Measurements from ENCODE around the gene ENTPD3.

Gene ENTPD3

DNA sequence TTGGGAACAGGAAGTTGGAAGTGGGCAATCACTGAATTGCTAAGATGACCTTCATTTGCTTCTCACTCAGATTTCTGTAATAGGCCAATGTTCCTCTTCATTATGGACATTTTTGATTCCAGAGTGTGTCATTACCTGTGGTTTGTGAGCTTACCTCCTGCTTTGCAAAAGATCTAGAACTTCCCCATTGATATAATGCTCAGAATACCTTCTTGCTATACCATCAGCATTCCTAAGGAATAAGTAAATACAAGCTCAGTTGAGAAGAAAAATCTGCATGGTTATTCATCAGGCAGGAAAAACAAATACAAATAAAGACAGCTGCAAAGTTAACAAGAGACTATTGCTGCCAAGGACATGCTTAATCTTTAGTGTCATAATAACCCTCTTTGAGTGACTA is 64.6 kb downstream of the ENTPD3 start:
- Histone ChIP-seq H3K4me3 (ENCODE audit: low read depth, low read length) (no peak overlapping the region), H3K36me3 (no peaks in the 10 kb centered on the region), H3K9me3 (ENCODE audit: severe bottlenecking) (no peaks in the 10 kb centered on the region), H3K27ac (no peak overlapping the region), H3K27me3 (ENCODE audit: insufficient read depth, low read depth, severe bottlenecking) (no peaks in the 10 kb centered on the region)
- no peak for DNase-seq
- TF ChIP-seq, protein P1, sequence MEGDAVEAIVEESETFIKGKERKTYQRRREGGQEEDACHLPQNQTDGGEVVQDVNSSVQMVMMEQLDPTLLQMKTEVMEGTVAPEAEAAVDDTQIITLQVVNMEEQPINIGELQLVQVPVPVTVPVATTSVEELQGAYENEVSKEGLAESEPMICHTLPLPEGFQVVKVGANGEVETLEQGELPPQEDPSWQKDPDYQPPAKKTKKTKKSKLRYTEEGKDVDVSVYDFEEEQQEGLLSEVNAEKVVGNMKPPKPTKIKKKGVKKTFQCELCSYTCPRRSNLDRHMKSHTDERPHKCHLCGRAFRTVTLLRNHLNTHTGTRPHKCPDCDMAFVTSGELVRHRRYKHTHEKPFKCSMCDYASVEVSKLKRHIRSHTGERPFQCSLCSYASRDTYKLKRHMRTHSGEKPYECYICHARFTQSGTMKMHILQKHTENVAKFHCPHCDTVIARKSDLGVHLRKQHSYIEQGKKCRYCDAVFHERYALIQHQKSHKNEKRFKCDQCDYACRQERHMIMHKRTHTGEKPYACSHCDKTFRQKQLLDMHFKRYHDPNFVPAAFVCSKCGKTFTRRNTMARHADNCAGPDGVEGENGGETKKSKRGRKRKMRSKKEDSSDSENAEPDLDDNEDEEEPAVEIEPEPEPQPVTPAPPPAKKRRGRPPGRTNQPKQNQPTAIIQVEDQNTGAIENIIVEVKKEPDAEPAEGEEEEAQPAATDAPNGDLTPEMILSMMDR (IDR thresholded peaks at IDR 0.05; ENCODE audit: low read depth, low read length), result no peak

DNA sequence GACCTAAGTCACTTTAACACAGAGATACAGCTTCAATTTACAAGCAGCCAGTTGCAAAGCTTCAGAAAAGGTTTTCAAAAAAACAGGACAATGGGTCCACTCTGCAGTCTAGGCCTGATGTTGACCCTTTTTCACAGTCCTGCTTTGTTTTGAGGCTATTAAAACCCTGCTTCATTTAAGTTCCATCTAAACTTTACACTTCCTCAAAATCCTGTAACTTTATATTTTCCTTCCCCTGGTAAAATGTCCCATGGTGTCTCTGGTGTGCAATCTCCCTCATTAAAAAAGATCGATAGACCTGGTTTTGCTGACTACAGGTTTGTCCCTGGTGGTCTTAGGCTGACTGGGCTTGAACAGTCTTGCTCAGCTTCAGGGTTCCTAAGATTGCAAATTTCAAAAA is 65.1 kb downstream of the ENTPD3 start:
- H3K27ac ChIP-seq, result no peak overlapping the region
- no peak for DNase-seq
- no peaks in the 10 kb centered on the region; the same call in 1 of the 2 replicates for H3K36me3 ChIP-seq

DNA sequence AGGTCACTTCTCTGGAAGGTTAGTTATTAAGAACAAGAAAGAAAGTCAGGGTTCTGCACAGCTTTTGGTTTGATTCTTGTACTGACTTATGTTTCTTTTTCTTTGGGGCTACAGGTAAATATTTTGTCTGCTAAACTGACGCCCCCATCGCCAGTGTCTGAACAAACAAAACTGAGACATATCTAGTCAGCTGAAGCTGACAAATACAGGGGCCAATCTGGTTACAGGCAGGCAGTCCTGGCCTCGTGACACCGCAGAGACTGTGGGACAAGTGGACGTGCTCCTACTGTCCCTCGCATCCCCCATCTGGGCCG is 65.5 kb downstream of the ENTPD3 start:
- no peaks in the 10 kb centered on the region for H3K9me3 ChIP-seq (ENCODE audit: severe bottlenecking)
- no peak for DNase-seq
- no peaks in the 10 kb centered on the region for H3K27me3 ChIP-seq (ENCODE audit: insufficient read depth, low read depth, severe bottlenecking)
- peak overlapping the region; percentile 79 for H3K4me3 ChIP-seq (ENCODE audit: low read depth, low read length)
- TF ChIP-seq, protein P1 (IDR thresholded peaks at IDR 0.05; ENCODE audit: low read depth, low read length), result no peak
- H3K27ac ChIP-seq, result peak overlapping the region; percentile 76
- peaks cover 4% of the 10 kb centered on the region for H3K36me3 ChIP-seq

More for the DNA sequence above, 65.1 kb downstream of the ENTPD3 start:
- TF ChIP-seq, protein P1 (IDR thresholded peaks at IDR 0.05; ENCODE audit: low read depth, low read length), result no peak
- peak overlapping the region; percentile 79 for H3K4me3 ChIP-seq (ENCODE audit: low read depth, low read length)
- no peaks in the 10 kb centered on the region for H3K27me3 ChIP-seq (ENCODE audit: insufficient read depth, low read depth, severe bottlenecking)
- no peaks in the 10 kb centered on the region for H3K9me3 ChIP-seq (ENCODE audit: severe bottlenecking)

DNA sequence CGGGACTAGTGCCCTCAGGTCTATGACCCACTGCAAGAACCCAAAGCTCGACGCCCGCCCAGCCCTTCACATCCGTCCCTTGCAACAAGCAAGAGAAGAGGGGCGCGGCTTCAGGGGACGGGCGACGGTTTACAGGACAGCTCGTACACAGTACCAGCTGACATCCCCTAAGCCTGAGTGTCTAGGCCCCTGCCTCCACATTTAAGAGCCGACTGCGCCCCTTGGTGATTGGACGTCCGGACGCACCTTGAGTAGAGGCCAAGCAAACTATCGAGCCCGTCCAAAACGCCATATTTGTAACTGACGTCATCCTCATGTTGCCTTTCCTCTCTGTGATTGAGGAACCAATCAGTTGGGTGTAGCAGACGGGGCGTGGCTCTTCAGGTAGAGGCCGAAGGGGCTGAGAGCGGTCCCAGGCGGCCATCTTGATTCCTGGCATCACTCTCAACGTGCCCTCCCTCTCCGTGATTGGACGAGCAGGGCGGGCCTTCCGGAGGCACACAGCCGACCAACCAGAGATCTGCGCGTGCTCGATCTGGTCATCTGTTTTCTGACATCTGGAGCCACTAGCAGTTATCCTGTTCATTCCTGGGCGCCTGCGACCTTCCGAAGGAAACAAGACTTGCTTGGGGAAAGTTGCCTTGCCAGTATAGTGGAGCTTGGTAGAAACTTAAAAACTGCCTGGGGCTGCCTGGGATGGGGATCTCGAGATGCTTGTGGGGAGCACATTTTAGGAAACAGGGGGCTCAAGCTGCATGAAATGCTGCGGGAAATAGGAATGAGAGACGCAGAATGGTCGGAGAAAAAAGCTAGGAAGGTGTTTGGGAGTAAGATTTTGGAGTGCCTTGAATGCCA is 66.1 kb downstream of the ENTPD3 start:
- TF ChIP-seq, protein P1 (IDR thresholded peaks at IDR 0.05; ENCODE audit: low read depth, low read length), result no peak
- H3K9me3 ChIP-seq (ENCODE audit: severe bottlenecking), result no peaks in the 10 kb centered on the region
- H3K36me3 ChIP-seq, result peaks cover 10% of the 10 kb centered on the region
- H3K4me3 ChIP-seq (ENCODE audit: low read depth, low read length), result peak overlapping the region; percentile 79
- DNase-seq, result peak; percentile 98
- peak overlapping the region; percentile 76 for H3K27ac ChIP-seq
- no peaks in the 10 kb centered on the region for H3K27me3 ChIP-seq (ENCODE audit: insufficient read depth, low read depth, severe bottlenecking)

DNA sequence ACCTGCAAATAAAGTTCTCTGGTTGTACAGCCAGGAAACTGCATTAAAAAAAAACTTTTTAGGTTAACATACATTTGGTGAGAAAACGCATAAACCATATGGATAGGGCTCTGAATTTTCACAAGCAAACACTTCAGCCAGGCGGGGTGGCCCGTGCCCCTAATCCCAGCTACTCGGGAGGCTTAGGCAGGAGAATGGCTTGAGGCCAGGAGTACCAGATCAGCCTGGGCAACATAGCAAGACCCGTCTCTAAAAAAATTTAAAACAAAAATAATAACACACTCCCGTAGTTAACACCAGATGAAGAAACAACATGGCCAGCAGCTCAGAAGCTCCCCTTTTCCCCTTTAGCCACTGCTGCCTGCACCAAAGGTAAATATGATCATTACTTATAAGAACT is 66.9 kb downstream of the ENTPD3 start:
- Histone ChIP-seq H3K27ac (peak overlapping the region; percentile 74), H3K9me3 (ENCODE audit: severe bottlenecking) (no peaks in the 10 kb centered on the region), H3K4me3 (ENCODE audit: low read depth, low read length) (peak overlapping the region; percentile 79), H3K36me3 (peaks cover 18% of the 10 kb centered on the region), H3K27me3 (ENCODE audit: insufficient read depth, low read depth, severe bottlenecking) (no peaks in the 10 kb centered on the region)
- DNase-seq, result no peak
- TF ChIP-seq, protein P1 (IDR thresholded peaks at IDR 0.05; ENCODE audit: low read depth, low read length), result no peak

DNA sequence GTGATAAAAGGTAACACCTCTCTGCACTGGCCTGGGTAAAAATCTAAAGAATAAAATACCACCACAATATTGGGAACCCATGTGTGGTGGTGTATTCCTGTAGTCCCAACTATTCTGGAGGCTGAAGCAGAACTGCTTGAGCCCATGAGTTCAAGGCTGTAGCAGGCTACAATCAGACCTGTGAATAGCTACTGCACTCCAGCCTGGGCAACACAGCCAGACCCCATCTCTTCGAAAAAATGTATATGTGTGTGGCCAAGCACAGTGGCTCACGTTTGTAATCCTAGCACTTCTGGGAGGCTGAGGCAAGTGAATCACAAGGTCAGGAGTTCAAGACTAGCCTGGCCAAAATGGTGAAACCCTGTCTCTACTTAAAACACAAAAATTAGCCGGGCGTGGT is 68.3 kb downstream of the ENTPD3 start:
- H3K27ac ChIP-seq, result no peak overlapping the region
- TF ChIP-seq, protein P1 (IDR thresholded peaks at IDR 0.05; ENCODE audit: low read depth, low read length), result no peak
- no peak for DNase-seq

More for the DNA sequence above, 68.3 kb downstream of the ENTPD3 start:
- Histone ChIP-seq H3K9me3 (ENCODE audit: severe bottlenecking) (no peaks in the 10 kb centered on the region), H3K27me3 (ENCODE audit: insufficient read depth, low read depth, severe bottlenecking) (no peaks in the 10 kb centered on the region), H3K4me3 (ENCODE audit: low read depth, low read length) (no peak overlapping the region), H3K36me3 (peaks cover 32% of the 10 kb centered on the region)

Measured in WERI-Rb-1 (cell line).